Prostate gland (tissue), 2 donors: ENCODE data around the gene SLC25A24.

Experiments
- POLR2AphosphoS5 ChIP-seq: sonication (generic); formaldehyde crosslinking; IDR thresholded peaks from one replicate; pipeline ENCODE4 v1.6.1; 2017; ENCODE audit warnings: antibody characterized with exemption
- TF ChIP-seq, protein P1 (sequence below), 4 experiments: fragments of 200-600 bp in 2 of 4; fragments of 450-650 bp in 2 of 4; sonication (generic) in 2 of 4; IDR thresholded peaks; 1 replicate in 3 of 4; 2 replicates in 1 of 4; pipeline ENCODE4 v1.5.1; 2016 to 2019; ENCODE audit warnings: antibody characterized with exemption in 4 of 4, mild to moderate bottlenecking in 2 of 4, moderate library complexity in 2 of 4

DNA sequence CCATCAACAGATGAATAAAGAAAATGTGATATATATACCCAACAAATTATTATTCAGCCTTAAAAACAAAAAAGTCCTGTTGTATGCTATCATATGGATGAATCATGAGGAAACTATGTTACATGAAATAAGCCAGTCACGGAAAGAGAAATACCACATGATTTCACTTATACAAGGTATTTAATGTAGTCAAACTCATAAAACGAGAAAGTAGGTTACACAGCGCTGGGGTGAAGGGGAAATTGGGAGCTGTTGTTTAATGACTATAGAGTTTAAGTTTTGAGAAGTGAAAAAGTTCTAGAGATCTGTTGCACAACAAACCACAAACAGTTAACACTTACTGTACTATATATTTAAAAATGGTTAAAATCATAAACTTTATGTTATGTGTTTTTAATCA, 58.5 kb downstream of the SLC25A24 start:
- TF ChIP-seq, protein P1, sequence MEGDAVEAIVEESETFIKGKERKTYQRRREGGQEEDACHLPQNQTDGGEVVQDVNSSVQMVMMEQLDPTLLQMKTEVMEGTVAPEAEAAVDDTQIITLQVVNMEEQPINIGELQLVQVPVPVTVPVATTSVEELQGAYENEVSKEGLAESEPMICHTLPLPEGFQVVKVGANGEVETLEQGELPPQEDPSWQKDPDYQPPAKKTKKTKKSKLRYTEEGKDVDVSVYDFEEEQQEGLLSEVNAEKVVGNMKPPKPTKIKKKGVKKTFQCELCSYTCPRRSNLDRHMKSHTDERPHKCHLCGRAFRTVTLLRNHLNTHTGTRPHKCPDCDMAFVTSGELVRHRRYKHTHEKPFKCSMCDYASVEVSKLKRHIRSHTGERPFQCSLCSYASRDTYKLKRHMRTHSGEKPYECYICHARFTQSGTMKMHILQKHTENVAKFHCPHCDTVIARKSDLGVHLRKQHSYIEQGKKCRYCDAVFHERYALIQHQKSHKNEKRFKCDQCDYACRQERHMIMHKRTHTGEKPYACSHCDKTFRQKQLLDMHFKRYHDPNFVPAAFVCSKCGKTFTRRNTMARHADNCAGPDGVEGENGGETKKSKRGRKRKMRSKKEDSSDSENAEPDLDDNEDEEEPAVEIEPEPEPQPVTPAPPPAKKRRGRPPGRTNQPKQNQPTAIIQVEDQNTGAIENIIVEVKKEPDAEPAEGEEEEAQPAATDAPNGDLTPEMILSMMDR (IDR thresholded peaks at IDR 0.05) = no peak
- TF ChIP-seq POLR2AphosphoS5 = no peak
